CD4-positive, alpha-beta memory T cell (primary cell): ENCODE data around the gene CERS1. TPM values are rescaled to one million over a fixed set of nuclear protein-coding genes. Genes with fewer than 3 reads are reported as not detected.

Experiments used
- CTCF ChIA-PET: fragments of 350-600 bp; sonication (Branson Sonifier 250); formaldehyde crosslinking; loops from one replicate; lab custom pipeline; 2021; ENCODE audit warnings: inconsistent platforms; ENCODE audit not compliant: partially characterized antibody; lab: Charles Lee
- POLR2A ChIA-PET: fragments of 350-600 bp; sonication (Branson Sonifier 250); formaldehyde crosslinking; loops from one replicate; lab custom pipeline; 2021; ENCODE audit not compliant: partially characterized antibody; lab: Charles Lee
- DNase-seq, 5 donors: peaks; one replicate each; pipeline versions ENCODE4 v3.0.0 to v3.0.0-alpha.2; 2020 to 2022; ENCODE audit warnings: mixed read lengths in 1 of 5
- H3K27ac ChIP-seq: one replicate; pipeline ENCODE4 v1.7.0; 2013; ENCODE audit warnings: low read depth, low read length
- H3K27me3 ChIP-seq: 2 replicates; pipeline ENCODE4 v1.7.0; 2013; ENCODE audit warnings: mild to moderate bottlenecking, low read length, moderate library complexity; ENCODE audit not compliant: insufficient read depth
- H3K36me3 ChIP-seq: 2 replicates; pipeline ENCODE4 v1.7.0; 2013; ENCODE audit warnings: mild to moderate bottlenecking, low read length, moderate library complexity; ENCODE audit not compliant: insufficient read depth
- H3K4me1 ChIP-seq: 2 replicates; pipeline ENCODE4 v1.7.0; 2013; ENCODE audit warnings: mild to moderate bottlenecking, low read length, moderate library complexity; ENCODE audit not compliant: insufficient read depth
- H3K4me3 ChIP-seq, 2 donors: one replicate each; pipeline ENCODE4 v1.7.0; 2013; ENCODE audit warnings: low read length in 2 of 2, mild to moderate bottlenecking in 1 of 2
- H3K9me3 ChIP-seq, 2 donors: one replicate each; pipeline ENCODE4 v1.7.0; 2013; ENCODE audit warnings: low read length in 2 of 2, control low read depth in 1 of 2; ENCODE audit not compliant: control insufficient read depth in 1 of 2
- H3K27ac Mint-ChIP-seq, 7 donors: one replicate each; pipeline ENCODE4 v1.8.0; 2020 to 2021; ENCODE audit warnings: mixed read lengths in 7 of 7, mild to moderate bottlenecking in 6 of 7, inconsistent platforms in 3 of 7, moderate library complexity in 3 of 7
- H3K27me3 Mint-ChIP-seq, 2 donors: one replicate each; pipeline ENCODE4 v1.8.0; 2020 to 2021; ENCODE audit warnings: mixed read lengths in 2 of 2
- H3K36me3 Mint-ChIP-seq, 2 donors: one replicate each; pipeline ENCODE4 v1.8.0; 2020 to 2021; ENCODE audit warnings: mixed read lengths in 2 of 2, inconsistent platforms in 1 of 2, mild to moderate bottlenecking in 1 of 2
- H3K4me1 Mint-ChIP-seq, 4 donors: one replicate each; pipeline ENCODE4 v1.8.0; 2020 to 2021; ENCODE audit warnings: mixed read lengths in 4 of 4, mild to moderate bottlenecking in 1 of 4
- H3K4me3 Mint-ChIP-seq, 8 donors: one replicate each; pipeline ENCODE4 v1.8.0; 2020 to 2021; ENCODE audit warnings: mixed read lengths in 8 of 8, mild to moderate bottlenecking in 7 of 8, moderate library complexity in 6 of 8, inconsistent platforms in 3 of 8
- H3K9me3 Mint-ChIP-seq, 8 donors: one replicate each; pipeline ENCODE4 v1.8.0; 2020 to 2021; ENCODE audit warnings: mixed read lengths in 8 of 8, mild to moderate bottlenecking in 5 of 8, inconsistent platforms in 3 of 8, moderate library complexity in 1 of 8
- intact Hi-C: fragments of 100-400 bp; cut with micrococcal nuclease; formaldehyde crosslinking; loops from one replicate; pipeline ENCODE4 v1.15.1; 2023
- polyA plus RNA-seq, 2 donors: library from polyadenylated mRNA; unstranded; fragments of 300-500 nt; fragmentation: Illumina TruSeq; gene quantifications; one replicate each; pipeline ENCODE4 v1.2.3, GENCODE V29; 2021
- total RNA-seq, 2 experiments: library from RNA; stranded (reverse); gene quantifications; one replicate each; pipeline ENCODE4 v1.2.3, GENCODE V29; 2021

The CERS1 gene
- total and polyA plus RNA-seq, 4 experiments from 2014 or later: not detected

- Mint-ChIP-seq H3K4me3 (peak overlapping the region in 1 of 8 donors; percentile 10), H3K9me3 (peaks cover 0 to 1% (median 0%) of the 10 kb centered on the region in 8 donors), H3K4me1 (peaks cover 7 to 17% (median 11%) of the 10 kb centered on the region in 4 donors), H3K36me3 (peaks cover 9 to 17% of the 10 kb centered on the region in 2 donors), H3K27ac (peak overlapping the region in 1 of 7 donors; percentile 8), H3K27me3 (peaks cover 15 to 17% of the 10 kb centered on the region in 2 donors)
- CTCF ChIA-PET: interaction anchor here (1.0 kb wide), 1 partner anchor 32 kb away, joined by 3 read pairs; no protein-coding TSS in a partner anchor
- peak in 1 of 5 donors; percentile 24 for DNase-seq
- no peaks in the 10 kb centered on the region for H3K9me3 ChIP-seq
- H3K36me3 ChIP-seq: peaks cover 9% of the 10 kb centered on the region
- H3K4me1 ChIP-seq: peaks cover 7% of the 10 kb centered on the region
- H3K4me3 ChIP-seq: no peak overlapping the region
- no peaks in the 10 kb centered on the region for H3K27me3 ChIP-seq
- H3K27ac ChIP-seq: no peak overlapping the region
- POLR2A ChIA-PET: no interaction called here
- intact Hi-C loops: no loop called here
These were observed 2.2 kb upstream of the CERS1 start for GRCh38 chr19:18898081-18898606.

DNA sequence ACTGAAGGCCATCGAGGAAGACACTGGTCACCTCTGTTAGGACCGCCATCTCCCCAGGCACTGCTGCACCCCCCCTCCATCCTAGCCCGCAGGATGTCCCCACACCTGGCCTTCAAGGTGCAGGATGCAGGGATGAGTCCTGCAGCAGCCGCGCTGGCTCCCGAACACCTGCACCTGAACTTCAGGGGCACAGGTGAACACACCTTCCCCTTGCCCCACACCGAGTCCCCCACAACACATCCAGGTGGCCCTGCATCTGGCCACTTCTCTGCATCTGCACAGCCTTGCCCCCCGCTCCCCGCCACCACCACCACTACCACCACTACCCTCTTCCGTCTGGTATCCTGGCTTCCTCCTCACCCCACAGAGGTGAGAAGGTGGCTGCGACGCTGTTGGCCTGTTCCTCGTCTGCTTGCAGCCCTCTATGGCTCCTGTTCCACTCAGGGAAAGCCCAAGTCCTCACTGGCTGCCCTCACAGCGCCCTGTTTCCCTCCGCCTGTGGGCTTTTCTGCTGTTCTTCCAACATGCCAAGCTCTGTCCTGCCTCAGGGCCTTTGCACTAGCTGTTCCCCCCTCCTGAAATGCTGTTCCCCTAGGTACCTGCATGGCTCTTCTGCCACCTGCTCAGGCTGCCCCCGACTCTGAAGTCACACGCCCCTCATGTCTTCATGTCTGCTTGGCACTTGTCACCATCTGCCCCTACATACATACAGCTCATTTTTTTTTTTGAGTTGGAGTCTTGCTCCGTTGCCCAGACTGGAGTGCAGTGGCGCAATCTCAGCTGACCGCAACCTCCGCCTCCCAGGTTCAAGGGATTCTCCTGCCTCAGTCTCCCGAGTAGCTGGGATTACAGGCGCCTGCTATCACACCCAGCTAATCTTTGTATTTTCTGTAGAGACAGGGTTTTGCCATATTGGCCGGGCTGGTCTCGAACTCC is 1.4 kb upstream of the CERS1 start:
- Mint-ChIP-seq H3K36me3 (peaks cover 6 to 17% of the 10 kb centered on the region in 2 donors), H3K4me3 (peak overlapping the region; percentile 9 to 57 (median 40)), H3K9me3 (peaks cover 0 to 1% (median 0%) of the 10 kb centered on the region in 8 donors), H3K27ac (peak overlapping the region in 1 of 7 donors; percentile 8), H3K27me3 (peaks cover 15 to 17% of the 10 kb centered on the region in 2 donors), H3K4me1 (peaks cover 7 to 17% (median 11%) of the 10 kb centered on the region in 4 donors)
- Histone ChIP-seq H3K9me3 (no peaks in the 10 kb centered on the region), H3K36me3 (peaks cover 7% of the 10 kb centered on the region), H3K27ac (no peak overlapping the region), H3K4me1 (peaks cover 7% of the 10 kb centered on the region), H3K27me3 (no peaks in the 10 kb centered on the region), H3K4me3 (no peak overlapping the region)
- peak in 1 of 5 donors; percentile 34 for DNase-seq
- intact Hi-C loops: no loop called here
- ChIA-PET POLR2A (no interaction called here), CTCF (interaction anchor here (1.0 kb wide), 1 partner anchor 31 kb away, joined by 3 read pairs; no protein-coding TSS in a partner anchor)

DNA sequence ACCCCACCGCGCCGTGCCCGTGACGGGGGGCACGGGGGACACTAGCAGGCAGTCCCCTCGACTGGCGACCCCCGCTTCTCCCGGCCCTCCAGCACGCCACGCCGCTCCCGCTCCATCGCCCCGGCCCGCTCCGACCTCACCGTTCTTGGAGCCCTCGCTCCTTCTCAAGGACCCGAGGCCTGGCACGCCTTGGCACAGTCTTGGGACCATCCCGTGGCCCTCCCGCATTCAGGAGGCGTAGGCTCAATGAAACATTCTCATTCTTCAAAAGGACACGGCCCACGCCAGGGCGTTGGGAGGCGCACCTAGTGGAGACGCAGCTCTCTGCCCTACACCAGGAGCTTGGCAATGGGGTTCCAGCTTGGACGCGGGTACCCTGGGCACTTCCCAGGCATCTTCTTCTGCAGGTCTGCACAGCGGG is 473 bp upstream of the CERS1 start:
- Mint-ChIP-seq H3K4me3 (peak overlapping the region; percentile 47 to 79 (median 64)), H3K9me3 (peaks cover 0 to 1% (median 0%) of the 10 kb centered on the region in 8 donors), H3K27me3 (peaks cover 15 to 17% of the 10 kb centered on the region in 2 donors), H3K4me1 (peaks cover 7 to 17% (median 11%) of the 10 kb centered on the region in 4 donors), H3K27ac (peak overlapping the region in 1 of 7 donors; percentile 26), H3K36me3 (peaks cover 2 to 13% of the 10 kb centered on the region in 2 donors)
- H3K4me1 ChIP-seq: peaks cover 7% of the 10 kb centered on the region
- intact Hi-C loops: no loop called here
- POLR2A ChIA-PET: no interaction called here
- no peaks in the 10 kb centered on the region for H3K27me3 ChIP-seq
- peaks cover 7% of the 10 kb centered on the region for H3K36me3 ChIP-seq
- H3K9me3 ChIP-seq: no peaks in the 10 kb centered on the region
- CTCF ChIA-PET: no interaction called here
- H3K4me3 ChIP-seq: no peak overlapping the region
- no peak overlapping the region for H3K27ac ChIP-seq
- peak in 1 of 5 donors; percentile 40 for DNase-seq

DNA sequence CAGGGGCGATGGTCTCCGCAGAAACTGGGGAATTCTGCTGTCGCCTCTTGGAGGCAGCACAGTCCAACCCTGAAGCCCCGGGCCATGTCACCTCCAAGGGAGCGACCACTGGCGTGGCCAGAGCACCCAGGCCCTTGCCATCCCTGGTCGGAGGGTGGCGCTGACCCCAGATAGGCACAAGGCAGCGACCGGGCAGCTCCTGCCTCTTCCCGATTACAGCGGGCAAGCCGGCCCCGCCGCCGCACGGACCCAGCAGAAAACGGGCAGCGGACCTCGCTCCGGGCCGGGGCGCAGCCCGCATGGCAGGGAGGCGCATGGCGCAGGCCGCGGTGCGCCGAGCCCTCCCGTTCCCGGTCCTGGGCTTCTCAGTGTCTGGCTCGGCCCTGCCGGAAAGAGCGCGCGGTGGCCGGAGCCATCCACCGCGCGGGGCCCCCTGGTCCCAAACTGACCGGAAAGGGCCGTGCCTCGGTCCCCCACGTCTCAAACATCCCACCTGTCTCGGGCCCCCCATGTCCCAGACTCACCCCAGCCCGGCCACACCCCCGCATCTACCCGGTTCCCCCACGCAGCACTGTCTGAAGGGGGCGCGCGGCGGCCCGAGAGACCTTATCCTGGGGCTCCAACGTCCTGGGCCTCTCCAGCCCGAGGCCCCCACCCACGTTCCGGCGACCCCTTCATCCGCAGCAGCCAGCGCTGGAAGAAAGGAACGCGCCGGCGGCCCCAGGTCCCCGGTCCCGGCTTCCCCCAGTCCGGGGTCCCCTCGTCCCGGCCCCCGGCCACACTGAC is 727 bp downstream of the CERS1 start:
- no peaks in the 10 kb centered on the region for H3K27me3 ChIP-seq
- H3K36me3 ChIP-seq: no peaks in the 10 kb centered on the region
- ChIA-PET CTCF (no interaction called here), POLR2A (no interaction called here)
- peak in 1 of 5 donors; percentile 19 for DNase-seq
- H3K27me3 Mint-ChIP-seq: peaks cover 15 to 17% of the 10 kb centered on the region in 2 donors
- H3K27ac Mint-ChIP-seq: no peak overlapping the region
- H3K4me1 Mint-ChIP-seq: peaks cover 7 to 17% (median 11%) of the 10 kb centered on the region in 4 donors
- peaks cover 0 to 1% (median 0%) of the 10 kb centered on the region in 8 donors for H3K9me3 Mint-ChIP-seq
- H3K36me3 Mint-ChIP-seq: peaks cover 0 to 7% of the 10 kb centered on the region in 2 donors
- no peak overlapping the region for H3K27ac ChIP-seq
- peaks cover 7% of the 10 kb centered on the region for H3K4me1 ChIP-seq
- H3K4me3 ChIP-seq: no peak overlapping the region
- no peaks in the 10 kb centered on the region for H3K9me3 ChIP-seq
- H3K4me3 Mint-ChIP-seq: peak overlapping the region in 3 of 8 donors; percentile 41 to 63 (median 52)
- intact Hi-C loops: no loop called here

DNA sequence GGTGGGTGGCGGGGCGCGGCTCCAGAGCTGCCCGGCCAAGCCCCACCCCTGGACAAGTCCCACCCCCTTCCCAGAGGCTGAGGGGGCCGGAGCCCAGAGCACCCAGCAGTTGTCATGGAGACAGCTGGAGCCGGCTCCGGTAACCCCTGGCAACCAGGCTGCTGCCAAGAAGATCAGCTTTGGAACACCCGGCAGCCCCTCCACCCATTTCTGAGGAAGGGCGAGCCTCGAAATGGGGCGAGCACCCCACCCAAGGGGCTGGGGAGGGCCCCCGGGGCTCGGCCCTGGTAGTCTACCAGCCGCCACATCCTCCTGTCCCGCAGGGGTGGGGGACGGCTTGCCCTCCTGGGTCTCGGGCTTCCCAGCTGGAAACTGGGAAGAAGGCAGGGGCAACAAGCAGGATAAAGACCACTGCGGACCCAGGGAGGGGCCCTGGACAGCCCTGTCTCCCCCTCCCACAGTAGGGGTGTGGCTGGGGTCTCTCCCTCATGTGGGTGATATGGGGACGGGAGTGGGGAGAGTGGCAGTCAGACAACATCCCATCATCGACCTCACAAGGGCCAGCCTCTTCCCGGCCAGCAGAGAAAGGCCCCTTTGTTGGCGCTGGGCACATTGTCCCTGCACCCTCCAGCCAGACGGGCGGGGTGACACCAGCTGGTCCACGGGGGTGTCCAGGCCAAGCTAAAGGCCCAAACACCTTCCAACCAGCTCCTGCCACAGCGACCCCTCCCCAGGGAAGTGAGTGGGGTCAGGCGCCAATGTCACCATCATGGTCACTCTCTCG is 1.5 kb downstream of the CERS1 start:
- Histone ChIP-seq H3K9me3 (no peaks in the 10 kb centered on the region), H3K4me1 (peaks cover 7% of the 10 kb centered on the region), H3K36me3 (no peaks in the 10 kb centered on the region), H3K4me3 (no peak overlapping the region), H3K27me3 (no peaks in the 10 kb centered on the region), H3K27ac (no peak overlapping the region)
- ChIA-PET POLR2A (interaction anchor here (0.6 kb wide), 1 partner anchor 40 kb away, joined by 3 read pairs; no protein-coding TSS in a partner anchor), CTCF (no interaction called here)
- peaks cover 0 to 2% of the 10 kb centered on the region in 2 donors for H3K36me3 Mint-ChIP-seq
- peak overlapping the region in 1 of 8 donors; percentile 63 for H3K4me3 Mint-ChIP-seq
- no peak overlapping the region for H3K27ac Mint-ChIP-seq
- intact Hi-C loops: no loop called here
- peak in 1 of 5 donors; percentile 34 for DNase-seq
- H3K27me3 Mint-ChIP-seq: peaks cover 15 to 18% of the 10 kb centered on the region in 2 donors
- peaks cover 0 to 1% (median 0%) of the 10 kb centered on the region in 8 donors for H3K9me3 Mint-ChIP-seq
- H3K4me1 Mint-ChIP-seq: peaks cover 7 to 17% (median 11%) of the 10 kb centered on the region in 4 donors

- Histone ChIP-seq H3K36me3 (no peaks in the 10 kb centered on the region), H3K9me3 (no peaks in the 10 kb centered on the region), H3K27ac (no peak overlapping the region), H3K4me1 (peaks cover 7% of the 10 kb centered on the region), H3K27me3 (no peaks in the 10 kb centered on the region), H3K4me3 (no peak overlapping the region)
- H3K9me3 Mint-ChIP-seq: peaks cover 0 to 1% (median 0%) of the 10 kb centered on the region in 8 donors
- H3K27ac Mint-ChIP-seq: no peak overlapping the region
- H3K36me3 Mint-ChIP-seq: peaks cover 0 to 2% of the 10 kb centered on the region in 2 donors
- H3K27me3 Mint-ChIP-seq: peaks cover 15 to 18% of the 10 kb centered on the region in 2 donors
- peak in 1 of 5 donors; percentile 11 for DNase-seq
- ChIA-PET CTCF (no interaction called here), POLR2A (no interaction called here)
- H3K4me1 Mint-ChIP-seq: peaks cover 7 to 17% (median 11%) of the 10 kb centered on the region in 4 donors
- intact Hi-C loops: no loop called here
- H3K4me3 Mint-ChIP-seq: no peak overlapping the region
These were observed 2.2 kb downstream of the CERS1 start for GRCh38 chr19:18893587-18894253.
